Myocyte (in vitro differentiated cells): ENCODE measurements around the gene ITPR2. TPM values are rescaled to one million over a fixed set of nuclear protein-coding genes. Genes with fewer than 3 reads are reported as not detected.
A peak's percentile ranks its signal among the peaks of the same experiment; 100 is the strongest.
"Not testable (repeated sequence)": the region's sequence is repeated elsewhere in the genome, so short reads cannot be mapped to it uniquely, and the experiment has no call there.

Source experiments
- DNase-seq: peaks from one replicate; pipeline ENCODE4 v3.0.0-alpha.2; 2012; ENCODE audit warnings: low read depth
- total RNA-seq: library from RNA; depleted of rRNA; stranded (reverse); fragments of >200 nt; gene quantifications from 2 replicates; pipeline ENCODE4 v1.2.3, GENCODE V29; 2014

The ITPR2 gene
- total RNA-seq, 1 donor from 2014 or later = 8.9 TPM

GRCh38 chr12:26469421-26470180 is 363.4 kb downstream of the ITPR2 start:
- no peak for DNase-seq

- no peak for DNase-seq
These were observed 365.6 kb downstream of the ITPR2 start for GRCh38 chr12:26467351-26467750.

- no peak for DNase-seq
These were observed 366.3 kb downstream of the ITPR2 start for GRCh38 chr12:26466726-26467125.

GRCh38 chr12:26465419-26466097 is 367.4 kb downstream of the ITPR2 start:
- DNase-seq = peak; percentile 23

GRCh38 chr12:26461776-26462175 is 371.2 kb downstream of the ITPR2 start:
- DNase-seq = no peak

GRCh38 chr12:26460361-26460760 is 372.6 kb downstream of the ITPR2 start:
- no peak for DNase-seq

GRCh38 chr12:26455936-26456574 is 376.9 kb downstream of the ITPR2 start:
- no peak for DNase-seq

- no peak for DNase-seq
These were observed 379.7 kb downstream of the ITPR2 start for GRCh38 chr12:26453246-26453645.

GRCh38 chr12:26452511-26452910 is 380.5 kb downstream of the ITPR2 start:
- no peak for DNase-seq

- no peak for DNase-seq
These were observed 381.2 kb downstream of the ITPR2 start for GRCh38 chr12:26451763-26452162.

GRCh38 chr12:26445909-26446308 is 387.1 kb downstream of the ITPR2 start:
- DNase-seq = no peak

- no peak for DNase-seq
These were observed 389.7 kb downstream of the ITPR2 start for GRCh38 chr12:26443309-26443708.

GRCh38 chr12:26441434-26441833 is 391.6 kb downstream of the ITPR2 start:
- no peak for DNase-seq

- no peak for DNase-seq
These were observed 398.0 kb downstream of the ITPR2 start for GRCh38 chr12:26435069-26435404.

GRCh38 chr12:26434299-26435068 is 398.5 kb downstream of the ITPR2 start:
- peak; percentile 65 for DNase-seq

GRCh38 chr12:26433701-26434100 is 399.3 kb downstream of the ITPR2 start:
- DNase-seq = not testable (repeated sequence)

GRCh38 chr12:26431211-26431610 is 401.8 kb downstream of the ITPR2 start:
- peak; percentile 92 for DNase-seq

- DNase-seq = not testable (repeated sequence)
These were observed 402.4 kb downstream of the ITPR2 start for GRCh38 chr12:26430596-26430995.

- no peak for DNase-seq
These were observed 403.8 kb downstream of the ITPR2 start for GRCh38 chr12:26429070-26429691.

- DNase-seq = no peak
These were observed 404.6 kb downstream of the ITPR2 start for GRCh38 chr12:26428420-26428819.

GRCh38 chr12:26426652-26427051 is 406.3 kb downstream of the ITPR2 start:
- no peak for DNase-seq
